Stimulated activated CD8-positive, alpha-beta memory T cell treated with anti-CD3 and anti-CD28 coated beads, Interleukin-12 subunit alpha, Interleukin-12 subunit beta, amount 100 ng/mL, for 4 hours (primary cell): ENCODE data around the gene MICAL1.

Source experiments
- DNase-seq: peaks from one replicate; pipeline ENCODE4 v3.0.0-alpha.2; 2020; ENCODE audit warnings: low read depth

MICAL1 gene, protein sequence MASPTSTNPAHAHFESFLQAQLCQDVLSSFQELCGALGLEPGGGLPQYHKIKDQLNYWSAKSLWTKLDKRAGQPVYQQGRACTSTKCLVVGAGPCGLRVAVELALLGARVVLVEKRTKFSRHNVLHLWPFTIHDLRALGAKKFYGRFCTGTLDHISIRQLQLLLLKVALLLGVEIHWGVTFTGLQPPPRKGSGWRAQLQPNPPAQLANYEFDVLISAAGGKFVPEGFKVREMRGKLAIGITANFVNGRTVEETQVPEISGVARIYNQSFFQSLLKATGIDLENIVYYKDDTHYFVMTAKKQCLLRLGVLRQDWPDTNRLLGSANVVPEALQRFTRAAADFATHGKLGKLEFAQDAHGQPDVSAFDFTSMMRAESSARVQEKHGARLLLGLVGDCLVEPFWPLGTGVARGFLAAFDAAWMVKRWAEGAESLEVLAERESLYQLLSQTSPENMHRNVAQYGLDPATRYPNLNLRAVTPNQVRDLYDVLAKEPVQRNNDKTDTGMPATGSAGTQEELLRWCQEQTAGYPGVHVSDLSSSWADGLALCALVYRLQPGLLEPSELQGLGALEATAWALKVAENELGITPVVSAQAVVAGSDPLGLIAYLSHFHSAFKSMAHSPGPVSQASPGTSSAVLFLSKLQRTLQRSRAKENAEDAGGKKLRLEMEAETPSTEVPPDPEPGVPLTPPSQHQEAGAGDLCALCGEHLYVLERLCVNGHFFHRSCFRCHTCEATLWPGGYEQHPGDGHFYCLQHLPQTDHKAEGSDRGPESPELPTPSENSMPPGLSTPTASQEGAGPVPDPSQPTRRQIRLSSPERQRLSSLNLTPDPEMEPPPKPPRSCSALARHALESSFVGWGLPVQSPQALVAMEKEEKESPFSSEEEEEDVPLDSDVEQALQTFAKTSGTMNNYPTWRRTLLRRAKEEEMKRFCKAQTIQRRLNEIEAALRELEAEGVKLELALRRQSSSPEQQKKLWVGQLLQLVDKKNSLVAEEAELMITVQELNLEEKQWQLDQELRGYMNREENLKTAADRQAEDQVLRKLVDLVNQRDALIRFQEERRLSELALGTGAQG

DNA sequence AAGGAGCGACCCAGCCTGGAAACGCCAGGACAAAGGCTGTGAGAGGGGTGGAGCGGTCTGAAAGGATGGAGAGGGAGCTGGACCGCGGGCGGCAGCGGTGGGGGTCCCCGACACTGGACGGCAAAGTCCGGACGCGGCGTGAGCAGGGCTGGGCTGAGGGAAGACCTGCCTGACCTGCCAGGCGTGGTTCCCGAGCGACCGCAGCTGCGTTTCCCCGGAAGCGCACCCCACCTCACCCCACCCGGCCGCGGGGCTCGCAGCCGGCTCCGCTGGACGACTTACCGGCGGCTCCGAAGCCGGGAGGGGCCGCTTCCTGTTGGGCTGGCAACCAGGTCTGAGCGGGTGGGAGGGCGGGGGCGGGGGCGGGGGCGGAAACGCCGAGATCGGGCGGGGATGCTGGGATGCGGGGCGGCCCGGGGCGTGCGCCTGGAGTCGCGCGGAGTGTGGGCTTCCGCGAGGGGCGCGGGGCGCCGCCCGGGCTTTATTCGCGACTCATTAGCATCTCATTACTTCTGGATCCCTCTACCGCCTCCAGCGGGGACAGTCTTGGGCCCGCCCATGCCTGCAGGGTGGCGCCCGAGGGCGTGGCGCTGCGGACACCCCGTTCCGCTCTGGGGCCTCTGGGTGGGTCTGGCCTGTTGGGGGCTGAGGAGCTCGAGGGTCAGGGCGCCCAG lies at the start of gene MICAL1:
TSS of gene MICAL1 (minus strand) at position 336 of the 674 bp plus-strand sequence. CDS start 1,576 bp downstream, outside the sequence.
- DNase-seq = peak; percentile 52

DNA sequence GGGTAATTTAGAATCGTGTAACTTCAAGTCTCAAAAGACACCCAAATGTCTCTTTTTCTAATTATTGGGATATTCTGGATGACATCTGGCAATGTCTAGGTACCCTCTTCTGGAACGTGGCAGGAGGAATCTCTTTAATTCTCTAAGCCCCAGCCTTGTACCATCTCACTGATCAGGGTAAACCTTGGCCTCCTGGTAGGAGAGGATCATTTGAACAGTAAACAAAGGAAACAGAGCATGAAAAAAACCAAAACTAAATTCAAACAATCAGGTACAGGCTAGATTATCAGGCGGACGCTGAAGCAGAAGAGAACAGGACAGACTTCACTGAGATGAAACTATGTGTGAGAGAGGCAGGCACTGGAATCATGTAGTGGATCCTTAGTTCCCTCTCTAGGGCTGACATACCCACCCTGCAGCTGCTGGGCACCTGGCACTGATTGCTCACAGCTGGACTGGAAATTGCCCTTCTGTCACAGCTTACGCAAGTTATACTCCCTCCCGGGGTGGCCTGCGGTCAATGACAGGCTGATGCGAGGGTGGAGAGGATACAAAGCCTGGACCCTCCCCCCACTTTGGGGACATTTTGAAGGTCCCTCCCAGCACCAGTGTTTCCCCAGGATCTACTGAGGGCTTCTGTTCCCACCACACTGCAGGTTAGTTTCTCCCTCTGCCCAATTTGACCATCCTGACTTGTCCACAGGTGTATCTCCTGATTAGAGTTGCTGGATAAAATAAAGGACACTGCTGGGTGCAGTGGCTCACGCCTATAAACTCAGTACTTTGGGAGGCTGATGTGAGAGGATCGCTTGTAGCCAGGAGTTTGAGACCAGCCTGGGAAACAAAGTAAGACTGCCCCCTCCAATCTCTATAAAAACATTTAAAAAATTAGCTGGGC lies 48.0 kb upstream of the MICAL1 start:
- DNase-seq = no peak

DNA sequence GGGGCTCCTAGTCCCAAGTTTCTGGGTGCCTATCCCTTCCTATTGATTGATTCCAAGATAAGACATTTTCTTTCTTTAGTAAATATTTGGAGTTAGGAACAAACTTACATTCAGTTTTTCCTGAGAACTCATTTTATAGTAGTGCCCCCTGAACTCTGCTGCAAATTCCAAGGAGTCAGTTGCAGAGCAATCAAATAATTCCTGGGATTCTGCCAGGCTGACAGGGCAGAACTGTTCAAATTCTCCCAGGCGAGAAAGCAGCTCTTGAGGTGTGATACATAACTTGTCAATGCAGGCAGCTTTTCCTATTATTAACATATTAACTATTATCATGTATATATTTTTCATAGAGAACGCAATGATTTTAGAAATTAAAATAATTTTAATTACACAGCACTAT lies 43.4 kb upstream of the MICAL1 start:
- DNase-seq = no peak

DNA sequence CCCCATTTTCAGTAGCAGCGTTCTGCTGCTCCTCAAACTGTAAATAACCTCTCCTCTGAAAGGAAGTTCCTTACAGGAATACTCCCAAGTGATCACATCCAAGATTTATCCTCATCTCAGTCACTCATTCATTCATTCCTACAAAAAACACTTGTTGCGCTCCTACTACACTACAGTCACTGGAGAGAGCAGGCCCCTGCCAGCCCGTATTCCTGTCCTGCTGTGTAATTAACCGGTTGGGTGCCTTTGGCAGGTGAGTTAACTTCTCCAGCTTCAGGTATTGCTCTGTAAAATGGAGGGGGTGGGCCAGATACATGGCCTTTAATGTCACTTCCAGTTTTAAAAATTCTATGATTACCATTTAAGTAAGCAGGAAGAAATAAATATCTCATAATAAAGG lies 42.5 kb upstream of the MICAL1 start:
- DNase-seq = no peak

DNA sequence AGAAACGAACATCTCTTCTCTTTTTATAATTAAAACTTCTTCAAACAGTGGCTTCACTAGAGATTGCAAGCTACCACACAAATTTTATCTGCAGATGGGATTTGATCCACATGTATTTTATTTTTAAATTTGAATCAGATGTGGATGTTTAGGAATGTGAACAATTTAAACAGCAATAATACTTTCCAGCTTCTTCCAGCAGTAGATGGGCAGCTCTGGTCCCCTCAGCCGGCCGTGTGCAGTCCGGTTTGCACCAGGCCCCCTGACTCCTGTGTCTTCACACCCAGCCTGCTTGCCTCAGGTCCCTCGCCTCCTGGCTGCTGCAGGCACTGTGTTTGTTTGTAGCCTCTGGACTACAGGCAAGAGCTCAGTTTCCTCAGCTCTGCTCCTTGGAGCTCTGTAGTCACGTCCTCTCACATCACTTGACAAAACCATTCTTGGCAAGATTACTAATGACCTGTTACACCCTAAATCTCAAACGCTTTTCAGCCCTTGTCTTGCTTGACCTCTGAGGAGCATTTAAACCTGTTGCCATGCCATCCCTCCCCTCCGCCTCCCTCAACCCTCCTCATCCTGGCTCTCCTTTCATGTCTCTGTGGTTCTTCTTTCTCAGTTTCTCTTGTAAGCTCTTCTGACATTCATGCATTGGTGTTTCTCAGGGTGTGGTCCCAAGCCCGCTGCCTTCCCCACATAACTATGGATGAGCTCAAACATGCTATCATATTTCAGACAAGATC lies 40.6 kb upstream of the MICAL1 start:
- no peak for DNase-seq

DNA sequence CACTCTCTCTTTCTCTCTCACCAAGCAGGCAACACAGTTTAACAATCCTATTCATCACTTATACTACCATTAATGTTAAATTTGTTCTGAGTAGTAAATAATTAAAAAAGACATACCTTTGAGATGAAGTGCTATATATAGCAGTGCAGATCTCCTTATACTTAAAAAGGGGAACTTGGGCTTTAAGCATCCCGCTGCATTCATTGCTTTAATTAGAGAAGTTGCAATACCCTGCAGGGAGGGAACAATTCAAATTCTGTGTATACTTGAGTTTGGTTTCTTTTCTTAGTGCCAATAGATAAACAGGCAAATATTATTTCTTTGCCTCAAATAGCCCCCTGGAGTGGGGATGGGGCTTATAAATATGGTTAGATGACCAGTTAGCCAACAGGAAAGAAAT lies 38.3 kb upstream of the MICAL1 start:
- DNase-seq = no peak

DNA sequence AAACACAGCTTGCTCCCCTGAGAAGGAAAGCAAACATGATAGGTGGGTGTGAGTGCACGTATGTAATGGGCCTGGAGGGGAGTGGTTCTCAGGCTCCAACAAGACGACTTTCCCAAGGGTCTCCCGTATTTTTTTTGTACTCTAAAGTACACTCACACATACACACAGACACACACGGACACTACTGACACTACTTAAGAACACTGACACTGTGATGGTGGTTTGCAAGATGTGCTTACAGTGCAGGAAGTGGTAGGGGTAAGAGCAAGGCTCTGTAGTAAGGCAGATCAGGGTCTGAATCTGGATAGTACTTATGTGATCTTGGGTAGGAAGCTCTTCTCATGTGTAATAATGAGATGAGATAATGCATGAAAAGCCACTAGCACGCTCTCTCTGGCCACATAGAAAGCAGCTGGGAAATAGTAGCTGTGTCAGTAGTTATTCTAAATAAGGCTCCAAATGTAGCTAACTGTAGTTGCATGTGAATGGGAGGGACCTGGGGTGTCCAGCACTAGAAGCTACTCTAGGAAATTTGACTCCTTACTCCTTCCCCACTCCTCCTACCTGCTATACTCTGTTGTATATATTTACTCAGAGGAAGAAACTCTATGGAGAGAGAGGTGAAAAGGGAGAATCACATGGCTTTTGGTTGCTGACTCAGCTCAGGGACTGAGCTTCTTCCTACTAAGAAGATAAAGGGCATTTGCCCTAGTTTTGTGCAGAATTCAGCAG lies 35.8 kb upstream of the MICAL1 start:
- no peak for DNase-seq

DNA sequence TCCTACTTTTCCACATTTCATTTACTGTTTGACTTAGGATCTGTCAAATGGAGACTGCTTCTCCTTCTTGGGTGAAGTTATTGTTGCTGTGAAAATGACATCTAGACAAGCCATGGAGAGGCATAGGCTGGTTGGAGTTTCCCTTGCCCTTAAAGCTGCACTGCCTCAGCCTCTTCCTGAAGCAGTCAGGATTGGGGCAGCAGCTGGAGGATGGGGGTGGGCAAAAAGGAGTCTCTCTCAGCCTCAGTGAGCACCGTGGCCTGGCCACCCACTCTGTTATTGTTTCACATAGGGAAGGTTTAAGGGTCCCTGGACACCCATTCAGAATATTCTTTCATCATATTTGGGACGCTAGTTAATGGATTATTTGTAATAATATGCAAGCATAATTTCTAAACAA lies 35.1 kb upstream of the MICAL1 start:
- DNase-seq = no peak

DNA sequence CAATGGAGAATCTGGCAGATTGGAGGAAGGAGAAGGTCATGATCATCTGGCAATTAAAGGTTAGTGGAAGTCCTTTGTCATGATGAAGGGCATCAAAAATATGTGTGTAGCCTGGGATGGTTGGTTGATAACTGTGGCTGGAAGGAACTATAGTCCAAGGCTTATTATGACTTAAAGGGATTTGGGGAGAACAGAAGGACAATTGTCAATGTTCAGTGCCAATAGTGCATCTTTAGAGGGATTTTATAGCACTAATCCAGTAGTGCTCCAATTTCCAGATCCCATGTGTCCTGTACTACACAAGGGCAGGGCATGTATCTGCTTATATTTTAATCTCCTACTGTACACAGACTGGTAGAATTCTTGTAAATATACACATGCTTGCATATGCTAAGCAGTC lies 32.4 kb upstream of the MICAL1 start:
- no peak for DNase-seq

DNA sequence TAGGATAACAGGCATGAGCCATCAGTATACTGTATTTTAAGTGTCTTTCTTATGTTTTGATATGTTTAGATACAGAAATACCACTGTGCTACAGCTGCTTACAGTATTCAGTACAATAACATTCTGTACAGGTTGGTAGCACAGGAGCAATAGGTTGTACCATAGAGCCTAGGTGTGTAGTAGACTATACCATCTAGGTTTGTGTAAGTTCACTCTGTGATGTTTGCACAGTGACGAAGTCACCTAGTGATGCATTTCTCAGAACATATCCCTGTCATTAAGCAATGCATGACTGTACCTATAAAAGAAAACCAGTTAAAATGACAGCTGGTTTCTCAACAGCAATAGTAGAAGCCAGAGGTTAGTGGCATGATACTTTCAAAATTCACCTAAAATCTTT lies 30.5 kb upstream of the MICAL1 start:
- DNase-seq = no peak

DNA sequence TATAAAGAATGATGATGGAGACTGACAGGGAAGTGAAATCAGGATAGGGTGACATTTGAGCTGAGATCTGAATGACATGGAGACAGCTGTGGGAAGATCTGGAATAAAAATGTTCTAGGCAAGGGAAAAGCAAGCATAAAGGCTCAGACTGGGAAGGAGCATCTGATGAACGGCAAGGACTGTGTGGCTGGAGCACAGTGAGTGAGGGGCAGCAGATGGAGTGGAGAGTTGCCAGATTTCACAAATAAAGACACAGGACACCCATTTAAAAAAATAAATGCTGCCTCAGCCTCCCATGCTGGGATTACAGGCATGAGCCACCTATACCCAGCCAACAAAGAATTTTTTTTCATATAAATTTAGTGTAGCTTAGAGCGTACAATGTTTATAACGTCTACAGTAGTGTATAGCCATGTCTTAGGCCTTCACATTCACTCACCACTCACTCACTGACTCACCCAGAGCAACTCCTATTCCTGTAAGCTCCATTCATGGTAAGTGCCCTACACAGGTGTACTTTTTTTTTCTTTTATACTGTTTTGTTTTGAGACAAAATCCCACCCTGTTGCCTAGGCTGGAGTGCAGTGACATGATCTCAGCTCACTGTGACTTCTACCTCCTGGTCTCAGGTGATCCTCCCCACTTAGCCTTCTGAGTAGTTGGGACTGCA lies 29.8 kb upstream of the MICAL1 start:
- DNase-seq = no peak

DNA sequence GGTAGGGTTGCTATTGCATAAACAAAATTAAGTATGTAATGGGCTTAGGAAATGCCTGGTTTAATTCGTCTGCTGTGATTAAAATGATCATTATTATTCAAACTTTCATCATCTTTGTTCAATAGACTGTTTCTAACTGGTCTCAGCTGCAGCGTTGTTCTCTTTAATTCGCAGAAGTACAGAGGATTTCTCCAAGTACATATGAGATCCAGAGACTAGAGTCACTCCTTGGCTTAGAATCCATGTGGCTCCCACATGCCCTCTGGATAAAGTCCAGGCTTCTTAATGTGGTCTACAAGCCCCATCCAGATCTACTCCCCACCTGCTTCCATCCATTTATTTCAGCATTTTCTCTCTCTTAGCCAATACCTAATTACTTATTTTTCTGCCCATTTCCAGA lies 28.6 kb upstream of the MICAL1 start:
- DNase-seq = no peak

DNA sequence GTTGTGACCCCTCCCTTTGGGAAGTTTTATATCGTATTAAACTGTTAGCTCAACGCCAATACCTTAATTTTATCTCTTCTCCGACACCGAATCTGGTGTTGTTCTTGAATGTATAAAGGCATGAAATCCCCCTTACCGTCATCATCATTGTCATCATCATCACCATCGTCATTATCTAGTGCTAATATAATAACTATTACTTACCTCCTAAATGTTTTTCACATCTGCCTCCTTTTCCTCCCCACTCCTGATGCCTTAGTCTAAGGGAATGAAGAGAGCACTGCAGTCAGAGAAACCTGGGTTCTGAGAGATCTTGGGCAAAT lies 28.1 kb upstream of the MICAL1 start:
- no peak for DNase-seq

DNA sequence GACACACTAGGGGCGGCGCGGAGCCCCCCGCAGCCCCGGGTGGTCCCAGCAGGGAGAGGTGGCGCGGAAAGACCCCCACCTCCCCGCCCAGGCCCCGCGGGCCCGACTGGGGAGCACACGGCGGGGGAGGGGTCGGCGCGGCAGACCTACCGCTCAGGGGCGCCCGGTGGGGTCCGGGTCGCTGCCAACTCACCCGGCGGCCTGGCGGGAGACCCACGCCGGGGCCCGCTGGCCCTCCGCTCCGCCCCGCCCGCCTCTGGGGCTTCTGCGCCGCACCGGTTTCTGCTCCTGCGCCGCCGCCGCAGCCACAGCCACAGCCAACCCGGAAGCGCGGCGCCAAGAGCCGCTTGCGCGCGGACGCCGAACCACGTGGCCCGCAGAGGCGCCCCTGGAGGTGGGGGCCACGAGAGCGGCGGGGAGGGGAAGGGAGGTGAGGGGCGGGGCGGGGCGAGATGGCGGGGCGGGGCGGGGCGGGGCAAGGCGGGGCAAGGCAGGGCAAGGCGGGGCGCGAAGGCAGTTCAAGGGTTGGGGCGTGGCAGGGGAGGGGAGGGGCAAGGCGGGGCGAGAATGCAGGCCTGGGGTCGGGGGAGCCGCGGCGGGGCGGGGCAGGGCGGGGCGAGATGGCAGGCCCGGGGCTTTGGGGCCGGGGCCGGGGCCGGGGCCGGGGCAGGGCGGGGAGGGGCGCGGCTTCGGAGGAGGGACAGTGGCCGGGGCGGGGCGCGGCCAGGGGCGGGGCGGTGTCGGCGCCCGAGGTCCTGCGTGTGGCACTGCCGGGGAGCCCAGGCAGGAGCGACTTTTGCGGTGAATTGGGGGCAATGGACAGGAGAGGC lies 27.5 kb upstream of the MICAL1 start, which contains the start of gene ZBTB24:
TSS of gene ZBTB24 (minus strand) at position 315 of the 830 bp plus-strand sequence. CDS start 1,193 bp downstream, outside the sequence.
- peak; percentile 83 for DNase-seq

DNA sequence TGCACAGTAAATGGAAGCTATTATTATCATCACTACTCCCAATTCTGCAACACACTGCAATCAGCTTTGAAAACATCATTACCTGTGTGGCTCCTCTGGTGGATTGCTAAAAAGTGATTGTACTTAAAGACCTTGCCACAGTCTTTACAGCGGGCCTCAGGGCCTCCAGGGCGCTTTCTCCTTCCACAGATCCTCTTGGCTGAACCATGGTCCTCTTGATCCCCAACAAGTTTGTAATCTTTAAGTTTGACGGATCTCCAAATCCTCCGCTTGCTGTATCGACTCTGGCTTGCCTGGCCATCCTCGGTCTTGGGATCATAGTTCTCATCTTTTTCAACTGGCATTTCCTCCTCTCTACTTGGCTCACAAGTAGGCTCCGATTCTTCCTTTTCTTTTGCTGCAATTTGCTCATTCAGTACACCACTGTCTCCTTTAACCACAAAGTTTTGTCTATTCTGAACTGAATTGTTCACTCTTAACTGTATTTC lies 25.5 kb upstream of the MICAL1 start:
- DNase-seq = no peak

DNA sequence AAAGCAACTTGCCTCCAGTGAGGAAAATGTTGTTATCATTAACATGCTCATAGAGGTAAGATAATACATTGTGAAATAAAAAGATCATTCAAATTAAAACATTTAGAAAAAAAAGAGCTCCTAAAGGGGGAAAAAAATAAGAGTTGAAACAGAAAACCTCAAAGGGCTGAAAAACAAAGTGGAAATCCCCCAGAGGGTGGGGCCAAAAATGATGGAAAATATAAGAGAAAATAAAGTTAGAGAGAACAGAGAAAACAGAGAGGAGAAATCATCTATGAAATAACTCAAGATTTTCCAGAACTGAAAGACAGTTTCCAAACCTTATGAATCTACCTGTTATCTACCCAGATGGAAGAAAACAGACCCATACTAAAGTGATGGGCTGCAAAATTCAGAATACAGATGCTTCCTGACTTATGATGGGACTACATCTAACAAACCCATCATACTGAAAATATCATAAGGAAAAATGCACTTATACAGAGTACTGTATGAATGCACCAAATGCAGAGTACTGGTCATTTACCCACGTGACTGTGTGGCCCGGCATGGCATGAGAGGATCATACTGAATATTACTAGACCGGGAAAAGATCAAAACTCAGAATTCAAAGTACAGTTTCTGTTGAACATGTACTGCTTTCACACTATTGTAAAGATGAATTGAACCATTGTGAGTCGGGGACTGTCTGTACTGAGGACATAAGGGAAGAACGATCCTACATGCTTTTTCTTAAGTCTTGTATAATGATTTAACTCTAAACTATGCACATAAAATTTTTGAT lies 23.5 kb upstream of the MICAL1 start:
- no peak for DNase-seq

DNA sequence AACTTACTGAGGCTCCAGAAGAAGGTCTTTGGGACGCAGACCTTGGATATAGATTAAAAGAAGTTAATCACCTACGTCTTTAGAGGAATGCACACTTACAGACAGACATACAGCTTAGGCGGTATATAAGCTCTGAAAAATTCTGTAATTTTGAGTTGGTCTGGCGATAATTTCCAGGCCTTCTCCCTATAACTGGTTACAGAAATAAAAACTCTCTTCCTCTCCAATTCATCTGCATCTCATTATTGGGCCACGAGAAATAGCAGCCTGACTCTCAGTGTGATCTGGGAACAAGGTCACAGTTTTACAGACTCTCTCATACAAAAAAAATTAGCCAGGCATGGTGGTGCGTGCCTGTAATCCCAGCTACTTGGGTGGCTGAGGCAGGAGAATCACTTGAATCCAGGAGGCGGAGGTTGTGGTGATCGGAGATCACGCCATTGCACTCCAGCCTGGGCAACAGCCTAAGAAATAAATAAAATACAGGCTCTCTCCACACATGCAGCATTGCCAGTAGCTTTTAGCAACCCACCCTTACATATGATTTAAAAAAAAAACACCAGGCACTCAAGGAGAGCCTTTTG lies 22.7 kb upstream of the MICAL1 start:
- no peak for DNase-seq
